GM12891 (cell line): ENCODE data around the gene KAT2B. TPM values are rescaled to one million over a fixed set of nuclear protein-coding genes. Genes with fewer than 3 reads are reported as not detected.
"Not testable (repeated sequence)": the region's sequence is repeated elsewhere in the genome, so short reads cannot be mapped to it uniquely, and the experiment has no call there.

Experiments used
- DNase-seq: peaks from one replicate; pipeline ENCODE4 v3.0.0; 2011; ENCODE audit warnings: low spot score; ENCODE audit not compliant: insufficient read length
- FAIRE-seq: peaks from 2 replicates; lab custom pipeline; 2011; peaks lifted over from hg19 to GRCh38; lab: Jason Lieb, UNC
- PAX5 ChIP-seq: IDR thresholded peaks from 2 replicates; pipeline ENCODE4 v1.6.1; 2011; ENCODE audit warnings: low read length, moderate library complexity, mild to moderate bottlenecking; ENCODE audit not compliant: insufficient read depth, severe bottlenecking
- POLR2A ChIP-seq: IDR thresholded peaks from 2 replicates; pipeline ENCODE4 v1.6.1; 2011; ENCODE audit warnings: low read depth, low read length, control low read depth
- POLR2AphosphoS5 ChIP-seq: IDR thresholded peaks from 2 replicates; pipeline ENCODE4 v1.6.1; 2011; ENCODE audit warnings: low read depth, low read length, control low read depth
- POU2F2 ChIP-seq: IDR thresholded peaks from 2 replicates; pipeline ENCODE4 v1.6.1; 2011; ENCODE audit warnings: low read depth, mild to moderate bottlenecking, control low read depth, low read length, moderate library complexity
- SPI1 ChIP-seq: IDR thresholded peaks from 2 replicates; pipeline ENCODE4 v1.6.1; 2011; ENCODE audit warnings: low read depth, low read length, control low read depth
- TAF1 ChIP-seq: IDR thresholded peaks from 2 replicates; pipeline ENCODE4 v1.6.1; 2011; ENCODE audit warnings: low read depth, low read length, control low read depth
- polyA plus RNA-seq: library from polyadenylated mRNA; unstranded; fragments of >200 nt; gene quantifications from one replicate; pipeline ENCODE4 v1.2.1, GENCODE V29; 2012; ENCODE audit warnings: low read depth, missing spikeins, inconsistent platforms; ENCODE audit not compliant: missing spikeins

Gene KAT2B
- 4.9 TPM for polyA plus RNA-seq

DNA sequence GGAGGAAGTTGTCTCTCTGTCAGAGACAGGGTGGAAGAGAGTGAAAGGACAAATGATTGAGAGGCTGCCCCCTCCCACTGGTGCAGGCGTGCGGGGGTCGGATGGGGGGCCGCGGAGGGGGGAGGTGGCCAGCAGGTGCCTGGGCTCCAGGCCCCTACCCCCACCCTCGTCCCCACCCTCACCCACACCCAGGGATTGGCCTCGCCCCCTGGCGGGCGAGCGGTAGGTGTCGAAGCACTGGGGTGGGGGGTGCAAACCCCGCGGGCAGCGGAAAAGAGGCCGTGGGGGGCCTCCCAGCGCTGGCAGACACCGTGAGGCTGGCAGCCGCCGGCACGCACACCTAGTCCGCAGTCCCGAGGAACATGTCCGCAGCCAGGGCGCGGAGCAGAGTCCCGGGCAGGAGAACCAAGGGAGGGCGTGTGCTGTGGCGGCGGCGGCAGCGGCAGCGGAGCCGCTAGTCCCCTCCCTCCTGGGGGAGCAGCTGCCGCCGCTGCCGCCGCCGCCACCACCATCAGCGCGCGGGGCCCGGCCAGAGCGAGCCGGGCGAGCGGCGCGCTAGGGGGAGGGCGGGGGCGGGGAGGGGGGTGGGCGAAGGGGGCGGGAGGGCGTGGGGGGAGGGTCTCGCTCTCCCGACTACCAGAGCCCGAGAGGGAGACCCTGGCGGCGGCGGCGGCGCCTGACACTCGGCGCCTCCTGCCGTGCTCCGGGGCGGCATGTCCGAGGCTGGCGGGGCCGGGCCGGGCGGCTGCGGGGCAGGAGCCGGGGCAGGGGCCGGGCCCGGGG is at the start of gene KAT2B:
KAT2B (plus strand) TSS at position 682 of the 783 bp plus-strand sequence; CDS start at position 714, 32 bp downstream.
- peak; percentile 69 for DNase-seq
- FAIRE-seq = peak; percentile 77

DNA sequence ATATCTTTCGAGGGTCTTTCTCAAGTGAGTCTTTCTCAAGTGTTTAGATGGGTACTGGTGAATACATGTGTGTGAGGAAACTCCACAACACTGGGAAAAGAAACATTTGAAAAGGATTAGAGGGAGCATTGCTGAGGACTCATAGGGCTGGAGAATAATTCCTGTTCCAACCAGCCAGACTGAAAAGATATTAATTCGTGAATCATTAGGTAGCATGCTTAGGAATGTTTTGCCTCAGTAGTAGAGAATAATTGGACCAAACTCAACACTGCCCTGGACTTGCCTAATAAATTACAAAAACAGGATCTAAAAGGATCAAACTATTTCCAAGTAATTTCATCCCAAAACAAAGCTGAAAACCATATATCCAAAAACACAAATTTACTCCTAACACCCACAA is 45.5 kb upstream of the KAT2B start:
- DNase-seq (no peak), FAIRE-seq (no peak)
- TF ChIP-seq TAF1 (no peak), PAX5 (no peak), POLR2A (no peak), SPI1 (no peak), POLR2AphosphoS5 (no peak), POU2F2 (no peak)

More for the DNA sequence above, at the start of gene KAT2B:
- TF ChIP-seq TAF1 = no peak
- TF ChIP-seq POLR2AphosphoS5 = no peak; the same call in 1 of the 2 replicates
- TF ChIP-seq SPI1 = no peak
- TF ChIP-seq POLR2A = no peak
- TF ChIP-seq POU2F2 = no peak
- no peak for TF ChIP-seq PAX5

DNA sequence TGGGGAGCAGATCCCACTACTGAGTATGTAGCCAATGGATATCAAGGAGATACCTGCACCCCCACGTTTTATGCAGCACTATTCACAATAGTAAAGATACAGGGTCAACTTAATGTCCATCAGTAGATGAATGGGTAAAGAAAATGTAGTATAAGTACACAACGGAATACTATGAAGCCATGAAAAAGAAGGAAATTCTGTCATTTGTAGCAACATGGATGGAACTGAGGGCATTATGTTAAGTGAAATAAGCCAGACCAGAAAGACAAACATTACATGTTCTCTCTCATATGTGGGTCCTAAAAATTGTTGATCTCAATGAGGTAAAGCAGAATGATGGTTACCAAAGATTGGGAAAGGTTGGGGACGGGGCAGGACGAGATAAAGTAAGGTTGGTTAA is 42.7 kb upstream of the KAT2B start:
- no peak for FAIRE-seq

DNA sequence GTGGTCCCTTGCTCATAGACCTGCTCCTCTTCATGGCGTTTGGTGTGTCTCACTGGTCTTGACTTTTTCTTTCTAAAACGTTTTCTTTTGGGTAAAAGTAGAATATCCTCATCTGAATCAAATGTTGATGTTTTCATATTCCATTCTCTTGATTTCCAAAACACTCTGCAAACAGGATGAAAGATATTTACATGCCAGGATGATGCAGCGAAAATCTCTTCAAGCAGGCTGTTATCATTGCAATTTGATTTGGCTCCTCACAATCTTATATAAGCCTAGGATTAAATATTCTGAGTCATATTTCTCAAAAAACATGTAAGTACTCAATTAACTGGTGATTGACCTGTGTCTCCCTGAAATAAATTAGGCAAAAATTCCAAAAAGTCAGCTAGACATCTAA is 38.3 kb upstream of the KAT2B start:
- no peak for FAIRE-seq
- DNase-seq = no peak
- TF ChIP-seq POU2F2 = no peak
- TF ChIP-seq POLR2A = no peak
- no peak for TF ChIP-seq SPI1
- TF ChIP-seq TAF1 = no peak
- TF ChIP-seq PAX5 = no peak
- no peak for TF ChIP-seq POLR2AphosphoS5

More for the DNA sequence above, 42.7 kb upstream of the KAT2B start:
- DNase-seq = no peak
- no peak for TF ChIP-seq POLR2AphosphoS5
- no peak for TF ChIP-seq TAF1

DNA sequence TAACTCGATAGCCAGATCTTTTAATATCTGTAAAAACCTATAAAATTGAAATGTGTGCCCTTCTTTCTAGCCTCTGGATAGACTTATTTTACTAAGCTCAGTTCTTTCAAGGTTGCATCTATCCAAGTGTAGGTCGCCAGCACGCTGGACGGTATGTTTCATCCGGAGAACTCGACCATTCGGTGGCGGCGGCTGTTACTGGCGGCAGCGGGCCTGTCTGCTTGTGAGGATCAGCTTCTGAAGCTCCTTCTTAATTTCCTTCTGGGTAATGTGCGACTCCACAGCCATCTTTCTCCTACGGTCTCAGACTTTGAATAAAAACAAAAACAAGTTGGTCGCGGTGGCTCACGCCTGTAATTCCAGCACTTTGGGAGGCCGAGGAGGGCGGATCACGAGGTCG is 32.3 kb upstream of the KAT2B start:
- TF ChIP-seq TAF1 (no peak), POLR2AphosphoS5 (no peak), SPI1 (no peak), POLR2A (no peak), POU2F2 (no peak)
- FAIRE-seq (no peak), DNase-seq (no peak)

DNA sequence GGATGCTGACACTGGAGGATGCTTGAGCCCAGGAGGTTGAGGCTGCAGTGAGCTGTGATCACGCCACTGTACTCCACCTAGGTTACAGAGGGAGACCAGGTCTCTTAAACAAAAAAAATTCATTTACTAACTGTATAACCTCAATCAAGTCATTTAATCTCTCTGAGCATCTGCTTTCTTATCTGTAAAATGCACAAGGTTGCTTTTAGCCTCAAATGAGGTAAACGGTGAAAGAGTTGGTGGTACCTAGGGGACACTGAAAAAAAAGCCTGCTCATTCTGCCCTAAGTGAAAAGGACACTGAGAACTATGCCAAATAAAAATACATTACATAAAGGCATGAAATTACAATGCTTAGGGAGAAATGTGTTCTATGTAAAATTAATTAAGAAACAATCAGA is 31.6 kb upstream of the KAT2B start:
- TF ChIP-seq POU2F2 = no peak
- no peak for TF ChIP-seq POLR2AphosphoS5
- TF ChIP-seq POLR2A = no peak
- TF ChIP-seq SPI1 = no peak
- no peak for TF ChIP-seq PAX5
- DNase-seq = no peak
- no peak for FAIRE-seq

DNA sequence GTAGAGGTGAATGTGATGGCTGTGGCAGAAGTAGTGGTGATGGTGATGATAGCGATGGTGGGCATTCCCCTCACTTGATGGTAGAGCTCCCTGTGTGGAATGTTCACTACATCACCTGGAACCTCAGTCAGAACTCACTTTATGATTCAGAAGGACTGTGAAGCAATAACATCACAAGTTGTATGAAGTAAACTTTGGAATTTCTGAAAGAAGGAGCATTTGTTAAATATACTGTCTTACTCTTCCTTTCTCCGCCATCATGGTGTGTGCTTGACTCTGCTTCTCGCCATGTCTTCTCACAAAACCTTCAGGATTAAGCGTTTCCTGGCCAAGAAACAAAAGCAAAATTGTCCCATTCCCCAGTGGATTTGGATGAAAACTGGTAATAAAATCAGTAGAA is 28.1 kb upstream of the KAT2B start, which contains the start of gene PP2D1:
PP2D1 (minus strand) TSS at position 101 of the 400 bp plus-strand sequence. CDS start 192 bp downstream, outside the sequence.
- DNase-seq = no peak
- TF ChIP-seq TAF1 (no peak), PAX5 (no peak), POU2F2 (no peak), POLR2AphosphoS5 (no peak), POLR2A (no peak), SPI1 (no peak)
- peak; percentile 9 for FAIRE-seq

DNA sequence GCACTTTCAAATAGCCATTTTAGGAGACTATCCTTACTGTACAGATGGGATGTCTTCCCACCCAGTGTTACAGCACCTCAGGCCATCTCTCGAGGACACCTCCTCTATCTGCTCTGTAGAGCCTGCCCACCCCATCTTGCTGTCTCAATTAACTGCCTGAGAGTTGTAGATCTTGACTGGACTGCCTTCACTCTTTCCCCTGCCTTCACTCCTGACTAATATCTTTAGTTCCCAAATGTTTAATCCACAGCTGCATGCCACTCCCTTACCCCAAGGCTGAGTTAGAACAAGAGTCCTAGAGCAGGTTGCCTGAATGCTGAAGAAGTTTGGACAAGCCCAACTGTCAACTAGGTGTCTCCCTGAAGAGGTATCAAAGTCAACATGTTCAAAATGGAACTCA is 26.9 kb upstream of the KAT2B start:
- DNase-seq = no peak
- FAIRE-seq = no peak
- TF ChIP-seq POU2F2 = no peak
- no peak for TF ChIP-seq TAF1
- TF ChIP-seq POLR2A = no peak
- no peak for TF ChIP-seq POLR2AphosphoS5
- TF ChIP-seq SPI1 = no peak
- no peak for TF ChIP-seq PAX5

DNA sequence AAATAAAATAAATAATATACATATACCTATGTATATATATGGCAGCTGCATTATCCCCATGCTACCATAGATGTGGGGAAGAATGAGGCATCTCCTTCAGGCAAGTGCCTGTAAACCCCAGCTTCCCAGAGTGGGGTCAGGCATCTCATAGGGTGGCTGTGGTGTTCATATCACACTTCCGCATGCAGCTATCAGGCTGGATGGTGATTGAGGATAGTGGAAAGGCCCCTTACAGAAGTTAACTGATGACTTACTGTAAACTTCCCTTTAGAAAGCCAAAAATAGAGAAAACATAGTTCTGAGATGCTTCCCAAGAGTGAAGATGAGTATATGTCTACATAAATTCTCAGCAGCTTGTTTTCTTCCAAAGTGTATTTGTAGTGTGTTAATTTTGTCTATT is 24.7 kb upstream of the KAT2B start:
- TF ChIP-seq TAF1 = no peak
- no peak for TF ChIP-seq POU2F2
- no peak for TF ChIP-seq SPI1
- no peak for TF ChIP-seq PAX5
- no peak for DNase-seq
- FAIRE-seq = no peak

DNA sequence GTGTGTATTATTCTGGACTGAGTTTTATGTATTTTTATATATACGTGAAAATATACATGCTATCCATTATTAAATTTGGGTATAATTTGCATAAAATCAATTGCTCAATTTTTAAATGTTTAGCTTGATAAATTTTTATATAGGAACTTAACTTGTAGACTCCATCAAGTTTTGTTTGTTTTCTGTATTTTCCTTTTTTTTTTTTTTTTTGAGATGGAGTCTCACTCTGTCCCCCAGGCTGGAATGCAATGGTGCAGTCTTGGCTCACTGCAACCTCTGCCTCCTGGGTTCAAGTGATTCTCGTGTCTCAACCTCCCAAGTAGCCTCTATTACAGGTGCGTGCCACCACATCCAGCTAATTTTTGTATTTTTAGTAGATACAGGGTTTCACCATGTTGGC is 24.2 kb upstream of the KAT2B start:
- not testable (repeated sequence) for FAIRE-seq, DNase-seq
